Stimulated activated CD4-positive, alpha-beta T cell treated with anti-CD3 and anti-CD28 coated beads, TNF-alpha, amount 100 ng/mL, for 4 hours (primary cell): ENCODE measurements around the gene GGA3.
"Not testable (repeated sequence)": the region's sequence is repeated elsewhere in the genome, so short reads cannot be mapped to it uniquely, and the experiment has no call there.

ENCODE experiments used
- DNase-seq, 3 experiments: peaks; one replicate each; pipeline ENCODE4 v3.0.0-alpha.2; 2020; ENCODE audit warnings: low read depth in 3 of 3

Gene GGA3

DNA sequence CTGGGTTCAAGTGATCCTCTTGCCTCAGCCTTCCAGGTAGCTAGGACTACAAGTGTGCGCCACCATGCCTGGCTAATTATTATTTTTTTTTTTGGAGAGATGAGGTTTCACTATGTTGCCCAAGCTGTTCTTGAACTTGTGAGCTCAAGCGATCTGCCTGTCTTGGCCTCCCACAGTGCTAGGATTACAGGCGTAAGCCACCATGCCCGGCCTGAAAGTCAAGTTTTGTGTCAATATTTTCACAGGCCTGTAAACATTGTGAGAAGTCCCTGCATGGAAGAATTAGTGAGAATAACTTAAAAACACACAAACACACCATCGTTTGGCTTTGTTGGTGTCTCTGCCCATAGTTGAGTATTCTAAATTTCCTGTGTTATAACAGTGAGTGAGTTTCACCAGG is 33.7 kb downstream of the GGA3 start:
- DNase-seq, result no peak

DNA sequence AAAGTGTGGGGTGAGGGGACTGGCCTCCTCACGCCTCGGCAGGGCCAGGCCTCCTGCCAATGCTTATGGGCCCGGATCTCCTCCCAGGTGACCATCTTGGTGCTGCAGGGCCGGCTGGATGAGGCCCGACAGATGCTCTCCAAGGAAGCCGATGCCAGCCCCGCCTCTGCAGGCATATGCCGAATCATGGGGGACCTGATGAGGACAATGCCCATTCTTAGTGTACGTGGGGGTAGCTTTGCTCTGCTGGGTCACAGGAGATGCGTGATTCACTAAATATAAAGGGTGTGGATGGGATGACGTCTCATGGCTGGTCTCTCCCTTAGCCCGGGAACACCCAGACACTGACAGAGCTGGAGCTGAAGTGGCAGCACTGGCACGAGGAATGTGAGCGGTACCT is 36.4 kb downstream of the GGA3 start:
- no peak for DNase-seq

DNA sequence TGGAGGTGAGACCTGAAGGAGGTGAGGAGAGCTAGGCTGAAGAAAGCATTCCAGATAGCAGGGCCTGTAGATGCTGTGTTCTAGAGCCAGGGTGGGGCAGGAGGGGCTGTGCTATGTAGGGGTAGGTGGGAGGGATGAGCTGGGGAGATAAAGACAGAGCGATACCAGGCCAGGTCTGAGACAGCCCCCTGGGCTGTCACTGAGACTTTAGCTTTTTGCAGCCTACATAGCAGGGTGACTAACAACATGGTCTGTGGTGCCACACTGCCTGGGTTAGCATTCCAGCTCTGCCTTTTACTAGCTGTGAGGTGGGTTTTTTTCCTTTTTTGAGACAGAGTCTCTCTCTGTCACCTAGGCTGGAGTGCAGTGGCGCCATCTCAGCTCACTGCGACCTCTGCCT is 41.6 kb downstream of the GGA3 start:
- no peak for DNase-seq

DNA sequence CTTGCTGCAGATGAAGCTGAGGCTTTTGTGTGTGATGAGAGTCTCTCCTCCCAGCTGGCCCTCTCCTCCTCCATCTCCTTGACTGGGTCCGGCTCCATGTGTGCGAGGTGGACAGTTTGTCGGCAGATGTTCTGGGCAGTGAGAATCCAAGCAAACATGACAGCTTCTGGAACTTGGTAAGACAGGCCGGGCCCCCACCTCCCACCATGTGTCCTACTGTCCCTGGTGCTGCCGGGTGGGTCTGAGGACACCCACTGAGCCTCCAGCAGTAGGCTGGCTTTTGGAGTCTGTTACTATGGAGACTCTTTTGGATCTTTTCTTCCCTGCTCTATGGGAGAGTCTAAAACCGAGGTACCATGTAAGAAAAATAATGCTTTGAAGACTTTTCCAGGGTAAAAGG is 43.3 kb downstream of the GGA3 start:
- no peak for DNase-seq

DNA sequence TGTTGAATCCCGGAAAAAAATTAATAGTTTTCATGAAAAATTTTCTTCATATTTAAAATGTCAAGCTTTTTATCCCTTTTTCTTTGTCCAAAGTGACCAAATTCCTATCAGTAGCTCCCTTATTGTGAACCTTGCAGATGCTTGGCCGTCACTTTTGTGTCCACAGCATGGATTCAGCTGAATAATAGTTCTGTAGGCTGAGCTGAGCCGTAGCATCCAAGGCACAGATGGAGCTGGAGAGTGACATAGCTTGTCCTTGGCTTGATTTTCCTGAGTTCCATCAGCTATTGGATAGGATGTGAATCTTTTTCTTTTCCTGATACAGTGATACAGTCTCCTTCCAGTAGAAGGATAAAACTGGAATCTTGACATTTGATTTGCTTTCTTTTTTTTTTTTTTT is 52.3 kb downstream of the GGA3 start:
- DNase-seq, result no peak

DNA sequence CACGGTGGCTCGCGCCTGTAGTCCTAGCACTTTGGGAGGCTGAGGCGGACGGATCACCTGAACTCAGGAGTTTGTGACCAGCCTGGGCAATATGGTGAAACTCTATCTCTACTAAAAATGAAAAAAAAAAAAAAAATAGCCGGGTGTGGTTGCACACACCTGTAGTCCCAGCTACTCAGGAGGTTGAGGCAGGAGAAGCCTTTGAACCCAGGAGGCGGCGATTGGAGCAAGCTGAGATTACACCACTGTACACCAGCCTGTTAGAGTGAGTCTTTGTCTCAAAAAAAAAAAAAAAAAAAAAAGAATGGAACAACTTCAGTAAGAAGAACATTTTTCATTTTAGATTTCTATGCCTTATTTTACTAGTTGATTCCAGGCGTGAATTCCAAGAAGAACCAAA is 53.2 kb downstream of the GGA3 start:
- DNase-seq, result no peak

DNA sequence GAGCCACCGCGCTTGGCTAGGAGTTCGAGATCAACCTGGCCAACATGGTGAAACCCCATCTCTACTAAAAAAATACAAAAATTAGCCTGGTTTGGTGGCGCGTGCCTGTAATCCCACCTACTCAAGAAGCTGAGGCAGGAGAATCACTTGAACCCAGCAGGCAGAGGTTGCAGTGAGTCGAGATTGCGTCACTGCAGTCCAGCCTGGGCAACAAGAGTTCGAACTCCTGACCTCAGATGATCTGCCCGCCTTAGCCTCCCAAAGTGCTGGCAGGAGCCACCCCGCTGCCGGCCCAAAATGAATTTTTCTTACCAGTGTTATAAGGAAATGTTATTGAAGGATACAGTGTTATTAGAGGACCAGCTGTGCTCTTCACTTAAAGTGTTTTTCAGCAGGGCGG is 53.6 kb downstream of the GGA3 start:
- DNase-seq, result no peak

DNA sequence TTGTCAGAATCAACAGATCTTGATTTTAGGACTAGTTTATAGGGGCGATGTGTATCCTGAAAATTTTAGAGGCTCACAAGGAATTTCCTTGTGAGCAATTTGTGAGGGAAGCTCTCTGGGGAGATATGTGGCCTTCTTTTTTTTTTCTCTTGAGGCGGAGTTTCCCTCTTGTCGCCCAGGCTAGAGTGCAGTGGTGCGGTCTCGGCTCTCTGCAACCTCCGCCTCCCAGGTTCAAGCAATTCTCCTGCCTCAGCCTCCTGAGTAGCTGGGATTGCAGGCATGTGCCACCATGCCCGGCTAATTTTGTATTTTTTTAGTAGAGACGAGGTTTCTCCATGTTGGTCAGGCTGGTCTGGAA is 54.4 kb downstream of the GGA3 start:
- not testable (repeated sequence) for DNase-seq

DNA sequence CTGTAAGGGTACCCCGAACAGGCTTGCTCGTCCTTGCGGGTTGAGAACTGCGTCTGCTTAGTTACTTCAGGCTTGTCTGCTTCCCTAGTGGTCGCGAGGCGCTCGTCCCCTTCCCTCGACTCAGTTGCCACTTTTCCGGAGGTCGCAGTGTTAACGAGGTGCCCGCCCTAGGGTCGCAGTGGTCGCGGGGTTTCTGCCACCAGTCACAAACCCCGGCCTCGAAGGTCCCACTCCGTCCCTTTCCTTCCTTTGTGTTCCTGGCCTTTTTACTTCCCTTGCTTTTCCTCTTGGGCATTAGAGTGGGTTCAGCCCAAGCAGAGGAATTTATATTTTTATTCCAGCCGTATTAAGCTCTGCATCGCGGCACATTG is 55.6 kb downstream of the GGA3 start:
- DNase-seq, result no peak

DNA sequence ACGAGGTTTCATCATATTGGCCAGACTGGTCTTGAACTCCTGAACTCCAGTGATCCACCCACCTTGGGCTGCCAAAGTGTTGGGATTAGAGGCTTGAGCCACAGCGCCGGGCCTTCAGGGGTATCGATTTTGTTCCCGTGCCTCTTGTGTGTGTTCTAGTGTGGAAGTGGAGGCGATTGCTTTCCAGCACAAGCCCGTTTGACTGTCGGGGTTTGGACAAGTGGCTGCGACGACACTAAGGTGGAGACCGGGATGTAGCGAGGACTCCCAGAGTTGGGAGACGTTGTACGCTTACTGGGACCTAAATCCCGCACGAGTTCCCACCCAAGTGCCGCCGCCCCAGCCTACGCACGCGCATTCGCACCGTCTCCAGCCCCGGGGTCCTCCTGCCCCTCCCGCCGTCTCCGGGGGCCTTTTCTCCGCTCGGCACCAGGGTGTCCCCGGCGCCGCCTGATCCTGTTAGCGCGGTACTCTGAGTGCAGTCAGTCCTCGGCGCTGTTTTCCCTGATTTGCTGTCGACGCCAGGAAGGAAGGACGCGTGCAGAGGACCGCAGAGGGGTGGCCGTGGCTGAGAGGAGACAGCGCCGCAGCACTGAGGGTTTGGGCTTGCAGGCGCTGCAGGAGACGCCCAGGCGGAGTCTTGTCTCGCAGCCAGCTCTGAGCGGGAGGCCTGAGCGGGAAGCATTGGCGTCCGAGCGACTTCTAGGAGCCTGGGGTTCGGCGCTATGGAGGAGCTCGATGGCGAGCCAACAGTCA is 56.2 kb downstream of the GGA3 start, which contains the start of gene NUP85:
NUP85 (plus strand) TSS at position 643 of the 756 bp plus-strand sequence; CDS start at position 726, 83 bp downstream.
- DNase-seq, result peak; percentile 85 to 89 (median 86)

DNA sequence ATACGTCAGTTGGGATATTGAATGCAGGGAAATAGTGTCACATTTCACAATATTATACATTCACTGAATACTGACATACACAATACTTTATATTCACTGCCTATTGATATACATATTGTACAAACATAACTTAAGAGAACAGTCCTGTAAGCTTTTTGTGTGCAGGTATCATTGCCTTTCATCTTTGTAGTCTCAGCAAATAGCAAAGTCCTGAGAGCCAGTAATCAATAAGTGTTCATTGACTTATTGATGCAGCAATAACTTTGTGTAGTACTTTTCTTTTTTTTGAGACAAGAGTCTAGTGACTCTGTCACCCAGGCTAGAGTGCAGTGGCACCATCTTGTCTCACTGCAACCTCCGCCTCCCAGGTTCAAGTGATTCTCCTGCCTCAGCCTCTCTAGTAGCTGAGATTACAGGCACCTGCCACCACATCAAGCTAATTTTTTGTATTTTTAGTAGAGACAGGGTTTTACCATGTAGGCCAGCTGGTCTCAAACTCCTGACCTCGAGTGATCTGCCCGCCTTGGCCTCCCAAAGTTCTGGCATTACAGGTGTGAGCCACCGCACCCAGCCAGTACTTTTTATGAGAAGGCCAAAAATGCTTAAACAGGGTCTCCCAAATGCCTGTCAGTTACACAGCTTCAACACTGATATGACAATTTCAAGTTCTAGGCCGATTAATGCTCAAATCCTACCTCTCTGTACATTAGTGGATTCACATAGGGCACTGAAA is 61.4 kb downstream of the GGA3 start:
- DNase-seq, result no peak

DNA sequence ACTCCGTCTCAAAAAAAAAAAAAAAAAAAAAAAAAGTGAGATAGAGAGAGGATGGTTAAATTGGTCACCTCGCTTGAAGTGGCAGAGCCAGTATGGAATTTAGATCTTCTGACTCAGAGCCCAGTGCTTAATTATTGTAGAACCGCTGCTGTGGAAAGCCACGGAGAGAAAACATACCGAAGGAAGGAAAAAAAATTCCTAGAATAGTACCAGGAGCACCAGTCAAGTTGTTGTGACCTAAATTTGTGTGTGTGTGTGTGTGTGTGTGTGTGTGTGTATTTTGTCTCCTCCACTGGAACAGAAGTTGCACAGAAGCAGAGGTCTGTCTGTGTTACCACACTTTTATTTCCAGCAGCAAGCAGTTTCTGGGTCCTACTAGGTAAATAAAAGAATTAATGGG is 66.5 kb downstream of the GGA3 start:
- no peak for DNase-seq

DNA sequence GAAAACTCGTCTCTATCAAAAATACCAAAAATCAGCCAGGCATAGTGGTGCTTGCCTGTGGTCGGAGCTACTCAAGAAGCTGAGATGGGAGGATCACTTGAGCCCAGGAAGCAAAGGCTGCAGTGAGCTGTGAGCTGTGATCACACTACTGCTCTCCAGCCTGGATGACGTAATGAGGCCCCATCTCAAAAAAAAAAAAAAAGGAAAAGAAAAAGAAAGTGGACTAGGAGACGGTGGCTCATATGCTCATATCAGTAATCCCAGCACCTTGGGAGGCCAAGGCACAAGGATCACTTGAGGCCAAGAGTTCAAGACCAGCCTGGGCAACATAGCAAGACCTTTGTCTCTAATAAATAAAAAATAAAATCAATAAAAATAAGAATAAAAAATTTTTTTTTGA is 69.8 kb downstream of the GGA3 start:
- DNase-seq, result no peak

DNA sequence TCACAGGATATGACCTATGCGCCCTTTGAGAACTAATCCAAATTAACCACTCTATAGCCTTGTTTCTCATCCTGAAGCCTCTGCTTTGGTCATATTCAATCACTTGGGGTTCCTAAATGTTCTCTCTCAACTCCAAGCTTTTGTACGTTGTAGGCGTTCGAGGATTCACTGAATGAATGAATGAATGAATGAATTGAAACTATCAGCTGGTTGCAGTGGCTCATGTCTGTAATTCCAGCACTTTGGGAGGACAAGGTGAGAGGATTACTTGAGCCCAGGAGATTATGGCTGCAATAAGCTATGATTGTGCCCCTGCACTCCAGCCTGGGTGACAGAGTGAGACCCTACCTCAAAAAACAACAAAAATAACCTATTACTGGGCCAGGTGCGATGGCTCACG is 72.8 kb downstream of the GGA3 start:
- no peak for DNase-seq
